HS-27A (cell line): ENCODE data around the gene ASB7.
A peak's percentile ranks its signal among the peaks of the same experiment; 100 is the strongest.
"Not testable (repeated sequence)": the region's sequence is repeated elsewhere in the genome, so short reads cannot be mapped to it uniquely, and the experiment has no call there.

Experiments
- DNase-seq: peaks from one replicate; pipeline ENCODE4 v3.0.0-alpha.2; 2012; ENCODE audit warnings: low read depth, missing footprints

ASB7 gene

DNA sequence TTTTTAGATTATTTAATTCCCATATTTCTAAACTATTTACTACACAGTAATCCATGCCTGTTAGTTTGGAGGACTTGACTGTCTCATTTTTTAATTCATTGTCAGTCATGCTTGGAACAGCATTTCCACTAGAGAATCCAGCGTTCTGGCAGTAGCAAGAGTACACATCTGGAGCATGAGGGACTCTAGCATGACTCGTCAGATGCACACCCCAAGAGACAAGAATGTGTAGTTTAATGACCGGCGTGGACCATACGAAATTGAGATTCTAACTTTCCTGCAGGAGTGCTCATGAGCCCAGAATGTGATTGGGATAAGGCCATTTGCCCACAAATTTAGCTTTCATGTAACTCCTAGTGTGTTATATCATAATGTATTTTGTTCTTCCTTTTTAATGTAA is 48.9 kb downstream of the ASB7 start:
- no peak for DNase-seq

- no peak for DNase-seq
These were observed 49.7 kb downstream of the ASB7 start for GRCh38 chr15:100652116-100652515.

- DNase-seq = no peak
These were observed 51.2 kb downstream of the ASB7 start for GRCh38 chr15:100653608-100654007.

- no peak for DNase-seq
These were observed 56.5 kb downstream of the ASB7 start for GRCh38 chr15:100658895-100659294.

- no peak for DNase-seq
These were observed 58.8 kb downstream of the ASB7 start for GRCh38 chr15:100661156-100661555.

- no peak for DNase-seq
These were observed 60.9 kb downstream of the ASB7 start for GRCh38 chr15:100663086-100663914.

DNA sequence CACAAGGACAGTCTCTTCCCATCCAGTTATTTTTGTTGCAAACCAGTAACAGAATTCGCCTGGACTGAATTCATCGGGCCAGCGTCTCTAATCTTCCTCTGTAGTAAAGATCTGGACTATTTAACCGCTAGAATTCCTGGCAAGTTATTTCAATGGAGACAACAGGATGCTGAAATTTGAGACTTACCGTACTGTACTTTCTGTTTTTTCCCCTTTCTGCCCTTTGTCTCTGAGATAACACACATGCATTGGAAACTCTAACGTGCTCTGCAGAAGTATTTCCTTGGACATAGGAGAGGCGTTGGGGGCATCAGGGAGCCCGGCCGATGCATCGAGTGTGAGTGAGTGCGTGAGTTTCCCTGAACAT is 61.5 kb downstream of the ASB7 start:
- DNase-seq = no peak

GRCh38 chr15:100665570-100665969 is 63.2 kb downstream of the ASB7 start:
- DNase-seq = no peak

- no peak for DNase-seq
These were observed 65.3 kb downstream of the ASB7 start for GRCh38 chr15:100667405-100668347.

DNA sequence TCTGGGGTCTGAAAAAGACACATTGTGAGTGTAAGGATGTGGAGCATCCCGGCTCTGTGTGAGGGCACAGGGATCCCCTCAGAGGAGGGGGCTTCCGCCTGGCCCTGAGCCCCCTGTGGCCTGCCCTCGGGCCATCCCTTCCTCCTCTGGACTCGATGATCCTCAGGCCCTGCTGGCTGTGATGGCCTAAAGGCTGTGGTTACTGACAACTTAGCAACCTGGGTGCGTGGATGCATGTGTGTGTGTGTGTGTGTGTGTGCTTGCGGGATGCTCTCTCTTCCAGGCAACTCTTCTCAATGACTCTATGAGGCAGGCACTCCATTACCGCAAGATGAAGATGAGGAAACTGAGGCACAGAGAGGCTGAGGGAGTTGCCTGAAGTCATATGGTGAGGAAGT is 66.0 kb downstream of the ASB7 start:
- DNase-seq = no peak

DNA sequence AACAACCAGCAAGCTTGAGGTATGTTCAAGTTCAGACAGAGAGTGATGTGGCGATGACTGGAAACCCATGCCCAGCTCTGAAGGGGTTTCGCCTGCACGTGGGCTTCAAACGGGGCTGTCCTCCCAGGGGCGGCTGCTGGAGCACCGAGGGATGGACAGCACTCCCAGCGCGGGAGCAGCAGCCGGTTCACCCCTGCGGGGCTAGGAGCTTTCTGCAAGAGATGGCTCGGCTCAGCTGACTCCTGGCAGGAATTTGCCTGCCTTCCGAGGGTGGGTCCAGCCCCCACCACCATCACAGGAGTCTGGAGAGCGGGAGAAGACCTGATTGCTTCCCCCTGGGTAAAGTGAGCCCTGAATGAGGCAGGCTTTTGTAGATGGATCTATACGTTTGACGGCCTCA is 66.9 kb downstream of the ASB7 start:
- DNase-seq = no peak

GRCh38 chr15:100670505-100671021 is 68.2 kb downstream of the ASB7 start:
- no peak for DNase-seq

DNA sequence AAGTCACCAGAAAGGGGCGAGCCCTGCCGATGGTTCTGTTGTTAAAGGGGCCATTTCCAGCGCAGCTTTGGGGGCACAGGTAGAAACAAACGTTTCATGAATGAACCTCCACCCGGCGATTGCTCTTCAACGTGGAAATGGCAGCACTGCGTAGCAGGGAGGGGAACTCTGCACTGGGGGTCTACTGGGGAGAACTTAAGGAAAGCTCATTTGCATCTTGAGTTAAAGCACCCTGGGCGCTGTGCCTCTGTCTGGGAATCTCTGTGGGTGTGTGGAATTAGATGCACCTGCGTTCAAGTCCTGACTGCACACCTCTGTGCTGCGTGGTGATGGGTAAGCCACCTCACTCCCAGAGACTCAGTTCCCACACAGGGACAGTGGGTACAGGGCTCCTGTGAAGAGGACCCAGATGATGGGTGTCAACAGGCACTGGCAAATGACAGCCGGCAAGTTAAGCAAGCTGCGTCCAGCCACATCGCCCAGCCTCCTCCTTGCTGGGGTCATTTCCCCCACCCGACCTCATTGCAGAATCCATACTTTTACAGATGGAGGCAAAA is 68.8 kb downstream of the ASB7 start:
- DNase-seq = no peak

DNA sequence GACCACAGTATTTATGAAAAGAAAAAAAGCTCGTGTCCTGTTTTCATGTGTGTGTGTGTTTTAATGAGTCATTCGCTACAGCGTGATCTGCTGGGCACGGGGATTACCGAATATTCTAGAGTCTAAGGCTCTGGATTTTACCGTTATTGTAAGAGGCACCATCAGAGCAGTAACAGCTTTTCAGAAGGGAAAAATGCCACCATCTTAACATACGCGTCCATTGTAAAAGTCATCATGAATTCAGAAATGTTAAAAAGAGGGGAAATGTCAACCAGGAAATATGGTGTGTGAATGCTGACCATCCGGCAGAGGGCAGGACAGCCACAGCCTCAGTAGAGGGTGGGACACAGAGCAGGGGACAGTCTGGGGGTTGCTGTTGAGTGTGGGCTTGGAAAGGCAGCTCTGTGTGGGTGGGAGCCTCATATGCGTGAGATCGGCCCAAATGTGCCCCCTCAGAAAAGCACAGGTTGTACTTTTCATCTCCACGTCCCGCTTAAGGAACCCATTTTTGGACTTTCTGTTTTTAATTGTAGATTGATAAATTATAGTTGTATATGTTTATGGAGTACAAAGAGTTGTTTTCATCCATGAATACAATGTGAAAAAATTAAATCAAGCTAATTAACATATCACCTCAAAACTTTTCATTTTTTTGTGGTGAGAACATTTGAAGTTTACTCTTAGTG is 69.6 kb downstream of the ASB7 start:
- DNase-seq = peak; percentile 51

DNA sequence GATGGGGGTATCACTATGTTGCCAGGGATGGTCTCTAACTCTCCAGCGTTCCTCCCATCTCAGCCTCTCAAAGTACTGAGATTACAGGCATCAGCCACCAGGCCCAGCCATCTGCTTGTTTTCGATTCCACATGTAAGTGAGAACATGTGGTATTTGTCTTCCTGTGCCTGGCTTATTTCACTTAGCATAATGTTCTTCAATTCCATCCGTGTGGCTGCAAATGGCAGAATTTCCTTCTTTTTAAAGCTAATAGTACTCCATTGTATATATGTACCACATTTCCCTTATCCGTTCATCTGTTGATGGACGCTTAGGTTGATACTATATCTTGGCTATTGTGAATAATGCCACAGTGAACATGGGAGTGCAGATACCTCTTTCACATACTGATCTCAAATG is 70.6 kb downstream of the ASB7 start:
- no peak for DNase-seq

GRCh38 chr15:100679151-100679550 is 76.8 kb downstream of the ASB7 start:
- not testable (repeated sequence) for DNase-seq

- DNase-seq = no peak
These were observed 78.3 kb downstream of the ASB7 start for GRCh38 chr15:100680726-100681125.

DNA sequence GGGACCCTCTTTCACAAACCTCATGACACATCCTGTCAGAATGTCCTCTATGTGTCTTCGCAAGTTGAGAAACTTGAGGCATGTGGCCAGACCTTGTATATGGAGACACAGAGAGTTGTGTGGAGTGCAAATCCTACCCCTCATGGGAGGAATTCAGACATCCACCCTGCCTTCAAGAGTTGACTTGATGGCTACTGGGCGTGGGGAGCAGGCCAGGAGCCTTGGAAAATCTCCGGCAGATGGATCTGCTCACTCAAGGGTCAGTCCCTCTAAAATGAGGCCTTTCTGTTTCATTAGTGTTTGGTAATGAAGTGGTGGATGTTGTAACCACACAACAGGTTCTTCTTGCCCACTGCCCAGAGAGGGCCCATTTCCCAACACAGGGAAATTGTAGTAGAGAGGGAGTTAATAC is 79.0 kb downstream of the ASB7 start:
- DNase-seq = no peak

DNA sequence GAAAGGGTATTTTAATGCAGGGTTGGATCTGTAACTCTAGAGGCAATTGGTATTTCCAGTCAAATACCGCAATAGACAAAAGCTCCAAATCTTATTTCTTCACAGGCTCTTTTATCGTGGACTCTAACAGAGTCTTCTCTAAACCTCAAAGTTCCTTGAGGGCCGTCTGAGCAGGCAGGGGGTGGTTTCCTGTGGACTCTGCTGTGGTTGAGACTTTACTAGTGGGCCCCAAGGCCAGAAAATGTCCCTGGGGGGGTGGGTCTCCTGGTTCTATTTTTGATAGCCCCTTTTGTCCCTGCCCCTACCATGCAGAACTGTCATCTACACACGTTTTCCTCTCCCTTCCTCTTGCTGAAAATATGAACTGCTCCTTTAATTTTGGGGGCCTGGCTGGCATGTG is 80.1 kb downstream of the ASB7 start:
- DNase-seq = no peak

DNA sequence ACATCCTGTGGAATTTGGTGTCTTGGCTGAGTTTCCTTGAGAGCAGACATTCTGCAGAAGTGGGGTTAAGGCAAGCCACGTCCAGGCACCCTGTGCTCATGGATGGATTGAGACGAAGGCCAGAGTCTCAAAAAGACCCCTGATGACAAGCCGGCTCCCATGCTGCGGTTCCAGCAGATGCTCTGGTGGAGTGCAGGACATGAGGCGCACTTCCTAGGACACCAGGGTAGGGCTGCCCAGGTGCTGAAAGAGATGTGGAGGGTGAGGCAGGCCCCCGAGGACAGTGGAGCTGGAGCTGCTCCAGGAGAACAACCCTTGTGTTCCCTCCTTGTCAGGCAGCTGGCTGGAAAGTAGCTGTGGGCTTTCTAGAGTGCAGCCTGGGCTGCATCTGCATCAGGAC is 81.0 kb downstream of the ASB7 start:
- DNase-seq = no peak

DNA sequence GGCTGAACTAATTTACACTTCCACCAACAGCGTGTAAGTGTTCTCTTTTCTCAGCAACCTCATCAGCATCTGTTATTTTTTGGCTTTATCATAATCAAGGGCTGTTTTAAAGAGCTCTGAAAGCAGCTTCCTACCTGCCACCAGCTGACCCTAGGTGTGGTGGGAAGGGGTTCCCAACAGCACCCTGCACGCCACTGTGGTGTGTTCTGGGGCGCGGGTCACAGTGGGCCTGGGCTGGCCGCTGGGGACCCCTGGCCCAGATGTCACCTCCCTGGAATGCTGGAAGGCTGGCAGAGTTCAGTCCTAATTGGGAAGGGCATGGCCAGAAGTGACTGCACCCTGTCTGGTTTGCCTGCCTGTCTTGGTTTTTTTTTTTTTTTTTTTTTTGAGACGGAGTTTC is 82.2 kb downstream of the ASB7 start:
- no peak for DNase-seq
